NCI-H460 (cell line): ENCODE results near the gene ALPK1. TPM values are rescaled to one million over a fixed set of nuclear protein-coding genes. Genes with fewer than 3 reads are reported as not detected.
A peak's percentile ranks its signal among the peaks of the same experiment; 100 is the strongest.
"Not testable (repeated sequence)": the region's sequence is repeated elsewhere in the genome, so short reads cannot be mapped to it uniquely, and the experiment has no call there.

Experiments used
- DNase-seq: peaks from one replicate; pipeline ENCODE4 v3.0.0-alpha.2; 2016; ENCODE audit warnings: low read depth; ENCODE audit errors: extremely low read depth
- polyA plus RNA-seq: library from polyadenylated mRNA; depleted of rRNA; stranded (reverse); fragments of >200 nt; gene quantifications from 2 replicates; pipeline ENCODE4 v1.2.3, GENCODE V29; 2014; cell fraction: nucleus; rRNA removed
- total RNA-seq: library from RNA; depleted of rRNA; stranded (reverse); fragments of >200 nt; shearing (Covaris generic); gene quantifications from 2 replicates; pipeline ENCODE4 v1.2.3, GENCODE V29; 2014; rRNA removed

Gene ALPK1
- 17.8 and 19.0 TPM in 2 replicates for total RNA-seq
- 7.2 and 10.4 TPM in 2 replicates for polyA plus RNA-seq

GRCh38 chr4:112296949-112297880 lies at the start of gene ALPK1:
Gene ALPK1 (plus strand): TSS chr4:112297369.
- DNase-seq: peak; percentile 82

GRCh38 chr4:112251019-112251643 lies 46.0 kb upstream of the ALPK1 start:
- DNase-seq: no peak

- DNase-seq: no peak
These were observed 44.9 kb upstream of the ALPK1 start for GRCh38 chr4:112252234-112252633.

- DNase-seq: no peak
These were observed 43.7 kb upstream of the ALPK1 start for GRCh38 chr4:112253382-112254000.

GRCh38 chr4:112257098-112257497 lies 40.1 kb upstream of the ALPK1 start:
- no peak for DNase-seq

- DNase-seq: no peak
These were observed 30.3 kb upstream of the ALPK1 start for GRCh38 chr4:112266823-112267222.

- no peak for DNase-seq
These were observed 27.1 kb upstream of the ALPK1 start for GRCh38 chr4:112270051-112270450.

- no peak for DNase-seq
These were observed 26.3 kb upstream of the ALPK1 start for GRCh38 chr4:112270640-112271421.

- no peak for DNase-seq
These were observed 24.9 kb upstream of the ALPK1 start for GRCh38 chr4:112272292-112272691.

- DNase-seq: no peak
These were observed 22.2 kb upstream of the ALPK1 start for GRCh38 chr4:112274959-112275358.

- DNase-seq: no peak
These were observed 21.1 kb upstream of the ALPK1 start for GRCh38 chr4:112276113-112276512.

- no peak for DNase-seq
These were observed 19.9 kb upstream of the ALPK1 start for GRCh38 chr4:112277220-112277619.

- no peak for DNase-seq
These were observed 19.3 kb upstream of the ALPK1 start for GRCh38 chr4:112277705-112278448.

- no peak for DNase-seq
These were observed 17.9 kb upstream of the ALPK1 start for GRCh38 chr4:112279025-112279881.

- DNase-seq: no peak
These were observed 17.3 kb upstream of the ALPK1 start for GRCh38 chr4:112279882-112280315.

- no peak for DNase-seq
These were observed 16.6 kb upstream of the ALPK1 start for GRCh38 chr4:112280386-112281056.

GRCh38 chr4:112281895-112282398 lies 15.2 kb upstream of the ALPK1 start:
- DNase-seq: not testable (repeated sequence)
